ENCODE data around the gene USP22. TPM values are rescaled to one million over a fixed set of nuclear protein-coding genes. Genes with fewer than 3 reads are reported as not detected.

The USP22 gene
- total RNA-seq, 1 experiment from 2014 or later: 432 TPM

GRCh38 chr17:20961586-20961985 is 81.2 kb downstream of the USP22 start:
- Histone ChIP-seq H3K36me3 (replicated peaks; ENCODE audit: control insufficient read depth, insufficient read depth, low read length) (no peaks in the 10 kb centered on the region), H3K27me3 (ENCODE audit: control insufficient read depth, insufficient read depth, low read length) (no peaks in the 10 kb centered on the region), H3K4me3 (ENCODE audit: insufficient read depth, low read depth, low read length) (no peak overlapping the region)
- DNase-seq: no peak

GRCh38 chr17:20960871-20961270 is 81.9 kb downstream of the USP22 start:
- DNase-seq: no peak
- H3K4me3 ChIP-seq (ENCODE audit: insufficient read depth, low read depth, low read length): no peak overlapping the region
- no peaks in the 10 kb centered on the region for H3K27me3 ChIP-seq (ENCODE audit: control insufficient read depth, insufficient read depth, low read length)
- H3K36me3 ChIP-seq (replicated peaks; ENCODE audit: control insufficient read depth, insufficient read depth, low read length): no peaks in the 10 kb centered on the region

- no peaks in the 10 kb centered on the region for H3K36me3 ChIP-seq (replicated peaks; ENCODE audit: control insufficient read depth, insufficient read depth, low read length)
- DNase-seq: no peak
- H3K27me3 ChIP-seq (ENCODE audit: control insufficient read depth, insufficient read depth, low read length): no peaks in the 10 kb centered on the region
- no peak overlapping the region for H3K4me3 ChIP-seq (ENCODE audit: insufficient read depth, low read depth, low read length)
Observed at GRCh38 chr17:20955427-20956323, 87.1 kb downstream of the USP22 start.

GRCh38 chr17:20954794-20955193 is 88.0 kb downstream of the USP22 start:
- no peak overlapping the region for H3K4me3 ChIP-seq (ENCODE audit: insufficient read depth, low read depth, low read length)
- no peaks in the 10 kb centered on the region for H3K36me3 ChIP-seq (replicated peaks; ENCODE audit: control insufficient read depth, insufficient read depth, low read length)
- no peak for DNase-seq
- no peaks in the 10 kb centered on the region for H3K27me3 ChIP-seq (ENCODE audit: control insufficient read depth, insufficient read depth, low read length)

GRCh38 chr17:20952183-20952582 is 90.6 kb downstream of the USP22 start:
- H3K27me3 ChIP-seq (ENCODE audit: control insufficient read depth, insufficient read depth, low read length): no peaks in the 10 kb centered on the region

More at GRCh38 chr17:20952183-20952582, 90.6 kb downstream of the USP22 start:
- no peaks in the 10 kb centered on the region for H3K36me3 ChIP-seq (replicated peaks; ENCODE audit: control insufficient read depth, insufficient read depth, low read length)
- no peak for DNase-seq
- H3K4me3 ChIP-seq (ENCODE audit: insufficient read depth, low read depth, low read length): no peak overlapping the region

Other genes with a start within 250 kb of the USP22 start
- 31.8 and 54.6 TPM in 2 replicates for gene DHRS7B, start 84.0 kb upstream of the USP22 start, total RNA-seq (2014; rRNA removed; shearing (Covaris generic))
- gene TMEM11, start 171.2 kb upstream of the USP22 start, total RNA-seq (2014; rRNA removed; shearing (Covaris generic)): 24.2 and 26.1 TPM in 2 replicates
- 12.3 and 12.9 TPM in 2 replicates for gene NATD1, start 210.4 kb upstream of the USP22 start, total RNA-seq (2014; rRNA removed; shearing (Covaris generic))
- gene MAP2K3, start 241.7 kb upstream of the USP22 start, total RNA-seq (2014; rRNA removed; shearing (Covaris generic)): 26.1 and 27.5 TPM in 2 replicates